Neural cell (in vitro differentiated cells): ENCODE results near the gene LRTM1.

ENCODE experiments used
- CTCF ChIP-seq: fragments of 450-650 bp; IDR thresholded peaks from 2 replicates; pipeline ENCODE4 v1.5.1; 2014; ENCODE audit warnings: antibody characterized with exemption, mild to moderate bottlenecking, moderate library complexity; ENCODE audit not compliant: poor library complexity, severe bottlenecking
- EP300 ChIP-seq: fragments of 450-650 bp; conservative IDR thresholded peaks from 2 replicates; pipeline ENCODE4 v1.6.1; 2014; ENCODE audit warnings: antibody characterized with exemption, mild to moderate bottlenecking, moderate library complexity; ENCODE audit not compliant: poor library complexity, severe bottlenecking
- EZH2 ChIP-seq: fragments of 200-600, 300-800 bp; shearing (Covaris generic), sonication (generic); IDR thresholded peaks from 2 replicates; pipeline ENCODE4 v1.6.1; 2014; ENCODE audit warnings: antibody characterized with exemption, low read length, borderline replicate concordance, mild to moderate bottlenecking; ENCODE audit not compliant: insufficient read depth, poor library complexity, severe bottlenecking
- SMC3 ChIP-seq: fragments of 450-650 bp; conservative IDR thresholded peaks from 2 replicates; pipeline ENCODE4 v1.6.1; 2014; ENCODE audit warnings: antibody characterized with exemption, mild to moderate bottlenecking, moderate library complexity; ENCODE audit not compliant: poor library complexity

- TF ChIP-seq CTCF (no peak), SMC3 (no peak), EP300 (no peak), EZH2 (no peak)
These were observed 12.7 kb downstream of the LRTM1 start for GRCh38 chr3:54915181-54915580.
